Germinal center (tissue), 1 donor: ENCODE results near the gene ATP7A.
"Not testable (repeated sequence)": the region's sequence is repeated elsewhere in the genome, so short reads cannot be mapped to it uniquely, and the experiment has no call there.

Source experiments
- DNase-seq: peaks from one replicate; pipeline ENCODE4 v3.0.0; 2012; ENCODE audit warnings: mixed read lengths, low spot score

ATP7A gene

DNA sequence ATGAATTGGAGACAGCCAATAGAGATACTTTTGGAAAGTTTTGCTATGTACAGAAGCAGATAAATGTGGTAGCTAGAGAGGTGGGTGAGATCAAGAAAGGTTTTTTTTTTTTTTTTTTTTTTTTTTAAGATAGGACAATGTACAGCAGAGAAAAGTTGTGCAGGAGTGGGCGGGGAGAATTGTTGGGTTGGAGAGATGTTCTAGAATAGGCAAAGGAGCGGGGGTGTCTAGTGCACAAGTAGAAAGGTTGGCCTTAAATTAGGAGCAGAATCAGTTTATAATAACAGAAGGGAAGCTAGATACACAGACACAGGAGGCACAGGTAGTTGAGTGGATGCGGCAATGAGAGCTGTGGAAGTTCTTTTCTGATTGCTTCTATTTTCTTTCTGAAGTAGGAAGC, 127.4 kb downstream of the ATP7A start:
- no peak for DNase-seq

DNA sequence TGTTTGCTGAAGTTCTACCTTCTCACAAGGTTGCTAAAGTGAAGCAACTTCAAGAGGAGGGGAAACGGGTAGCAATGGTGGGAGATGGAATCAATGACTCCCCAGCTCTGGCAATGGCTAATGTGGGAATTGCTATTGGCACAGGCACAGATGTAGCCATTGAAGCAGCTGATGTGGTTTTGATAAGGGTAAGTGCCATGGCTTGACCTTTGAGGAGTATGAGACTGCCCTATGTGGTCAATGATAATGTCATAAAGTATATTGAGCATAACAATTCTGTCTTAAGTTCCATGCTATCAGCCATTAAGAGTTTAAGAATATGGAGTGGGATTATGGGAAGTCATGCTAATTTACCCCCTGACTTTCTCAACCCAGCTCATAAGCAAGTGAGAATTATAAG, 132.1 kb downstream of the ATP7A start:
- no peak for DNase-seq

DNA sequence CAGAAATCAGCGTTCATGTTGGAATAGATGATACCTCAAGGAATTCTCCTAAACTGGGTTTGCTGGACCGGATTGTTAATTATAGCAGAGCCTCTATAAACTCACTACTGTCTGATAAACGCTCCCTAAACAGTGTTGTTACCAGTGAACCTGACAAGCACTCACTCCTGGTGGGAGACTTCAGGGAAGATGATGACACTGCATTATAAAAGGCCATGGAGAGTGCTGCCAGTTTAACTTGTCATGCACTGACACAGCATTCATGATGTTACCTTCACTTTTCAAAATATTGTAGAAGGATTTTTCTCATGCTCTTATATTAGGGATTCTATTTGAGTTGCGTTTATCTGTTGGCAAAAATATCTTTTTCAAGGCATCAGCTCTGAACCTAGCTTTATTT, 135.9 kb downstream of the ATP7A start:
- no peak for DNase-seq

DNA sequence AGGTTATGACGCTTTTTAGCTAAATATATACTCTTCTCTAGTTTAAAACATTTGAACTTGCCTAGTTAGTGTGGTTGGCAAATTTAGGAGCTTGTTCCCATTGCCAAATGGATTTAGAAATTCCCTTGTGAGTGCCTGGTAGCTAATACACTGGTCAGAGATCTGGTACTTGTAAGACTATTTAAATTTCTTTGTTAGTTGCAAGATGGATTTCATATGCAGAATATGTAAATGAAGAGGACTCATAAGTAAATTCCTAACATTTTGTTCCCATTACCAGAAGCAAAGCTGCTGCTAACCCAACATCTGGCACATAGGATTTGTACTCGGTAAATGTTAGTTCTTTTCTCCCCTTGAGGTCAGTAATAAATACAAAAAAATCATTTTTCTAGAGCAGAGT, 137.6 kb downstream of the ATP7A start:
- DNase-seq = no peak

DNA sequence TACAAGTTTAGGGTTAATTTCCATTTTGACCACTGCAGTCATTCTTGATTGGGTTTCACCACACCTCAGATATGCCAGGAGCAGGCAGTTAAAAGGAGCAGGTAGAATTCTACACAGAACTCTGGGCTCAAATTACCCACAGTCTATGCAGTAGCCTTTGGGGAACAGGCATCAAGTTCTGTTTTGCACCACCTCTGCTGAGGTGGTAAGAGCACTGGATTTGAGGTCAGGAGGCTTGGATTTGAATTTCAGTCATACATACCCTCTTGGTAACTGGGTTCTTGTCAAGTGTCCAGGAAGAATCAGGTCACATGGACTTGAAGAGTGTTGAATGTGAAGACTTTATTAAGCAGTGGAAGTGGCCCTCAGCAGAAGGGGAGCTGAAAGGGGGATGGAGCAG, 153.2 kb downstream of the ATP7A start:
- DNase-seq = no peak

DNA sequence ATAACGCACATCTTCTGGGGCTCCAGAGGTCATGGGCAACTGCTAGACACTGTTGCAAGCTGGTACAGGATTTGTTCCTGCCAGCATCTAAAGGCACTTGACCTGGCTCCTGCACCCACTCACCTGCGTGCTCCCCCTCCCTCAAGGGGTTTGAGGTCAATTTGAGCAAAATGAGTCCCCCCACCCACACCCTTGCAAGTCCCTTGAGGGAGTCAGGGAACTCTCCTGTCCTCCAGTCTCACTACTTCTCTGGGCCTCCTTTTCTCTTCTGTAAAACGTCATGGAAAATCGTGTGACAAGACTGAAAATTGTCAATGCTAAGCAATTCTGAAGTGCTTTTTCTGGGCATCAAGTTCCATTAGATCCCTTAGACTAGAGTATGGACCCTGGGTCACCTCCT, 153.7 kb downstream of the ATP7A start:
- no peak for DNase-seq

DNA sequence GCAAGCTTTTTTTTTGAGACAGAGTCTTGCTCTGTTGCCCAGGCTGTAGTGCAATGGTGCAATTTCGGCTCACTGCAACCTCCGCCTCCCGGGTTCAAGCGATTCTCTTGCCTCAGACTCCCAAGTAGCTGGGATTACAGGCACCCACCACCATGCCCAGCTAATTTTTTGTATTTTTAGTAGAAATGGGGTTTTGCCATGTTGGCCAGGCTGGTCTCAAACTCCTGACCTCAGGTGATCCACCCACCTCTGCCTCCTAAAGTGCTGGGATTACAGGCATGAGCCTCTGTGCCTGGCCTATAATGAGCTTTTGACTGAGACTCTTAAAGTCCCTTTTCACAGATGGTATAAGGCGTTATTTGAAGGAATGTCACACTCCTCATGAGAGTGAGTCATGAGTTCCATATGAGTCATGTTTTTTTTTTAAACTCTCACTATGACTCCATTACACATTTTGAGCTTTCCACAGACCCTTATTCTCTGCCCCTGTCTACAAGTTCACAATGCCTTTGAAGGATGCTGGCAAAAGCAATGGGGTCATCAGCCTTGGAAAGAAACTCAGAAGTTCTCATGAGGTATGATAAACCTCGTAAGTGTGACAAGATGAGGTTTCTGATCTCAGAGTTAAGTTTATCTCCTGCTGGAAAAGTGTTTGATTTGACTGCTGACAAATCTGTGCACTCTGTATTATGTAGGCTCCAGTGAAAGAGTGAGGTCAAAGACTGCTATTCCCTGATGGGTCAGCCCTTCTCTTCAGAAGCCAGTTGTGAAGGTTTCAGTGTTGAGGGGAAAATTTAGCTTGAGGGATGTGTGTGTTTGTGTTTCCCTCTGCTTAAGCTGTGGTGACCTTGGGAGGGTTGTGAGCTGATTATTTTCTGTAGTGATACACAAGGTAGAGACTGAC, 154.5 kb downstream of the ATP7A start:
- DNase-seq = not testable (repeated sequence)

DNA sequence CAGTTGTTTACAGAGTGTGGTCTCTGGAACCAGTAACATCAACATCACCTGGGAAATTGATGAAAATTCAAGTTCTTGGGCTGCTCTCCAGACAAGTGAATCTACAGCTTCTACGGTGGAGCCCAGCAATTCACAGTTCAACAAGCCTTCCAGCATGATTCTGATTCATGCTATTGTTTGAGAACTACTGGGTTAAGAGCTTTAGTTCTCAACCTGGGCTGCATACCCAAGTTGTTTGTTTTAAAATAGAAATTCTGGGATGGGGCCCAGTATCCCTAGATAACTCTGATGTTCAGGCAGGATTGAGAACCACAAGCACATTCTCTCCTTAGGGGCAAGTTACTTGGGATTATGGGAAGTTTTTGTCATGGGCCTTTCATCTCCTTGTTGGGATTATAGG, 155.6 kb downstream of the ATP7A start:
- no peak for DNase-seq

DNA sequence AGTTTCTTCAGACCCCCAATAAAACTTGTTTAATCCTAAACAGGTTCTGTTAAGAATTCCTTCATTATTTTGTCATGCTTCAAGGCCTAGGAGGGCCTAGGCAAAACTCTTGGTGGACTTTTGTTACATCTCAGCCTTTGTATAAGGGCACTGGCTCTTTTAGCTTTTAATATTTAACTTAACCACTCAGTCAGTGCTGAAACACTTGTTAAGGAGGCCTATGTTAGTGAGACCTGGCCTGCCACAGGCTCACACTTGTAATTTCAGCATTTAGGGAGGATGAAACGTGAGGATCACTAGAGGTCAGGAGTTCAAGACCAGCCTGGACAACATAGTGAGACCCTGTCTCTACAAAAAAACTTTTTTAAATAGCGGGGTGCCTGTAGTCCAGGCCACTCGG, 160.8 kb downstream of the ATP7A start:
- DNase-seq = no peak

DNA sequence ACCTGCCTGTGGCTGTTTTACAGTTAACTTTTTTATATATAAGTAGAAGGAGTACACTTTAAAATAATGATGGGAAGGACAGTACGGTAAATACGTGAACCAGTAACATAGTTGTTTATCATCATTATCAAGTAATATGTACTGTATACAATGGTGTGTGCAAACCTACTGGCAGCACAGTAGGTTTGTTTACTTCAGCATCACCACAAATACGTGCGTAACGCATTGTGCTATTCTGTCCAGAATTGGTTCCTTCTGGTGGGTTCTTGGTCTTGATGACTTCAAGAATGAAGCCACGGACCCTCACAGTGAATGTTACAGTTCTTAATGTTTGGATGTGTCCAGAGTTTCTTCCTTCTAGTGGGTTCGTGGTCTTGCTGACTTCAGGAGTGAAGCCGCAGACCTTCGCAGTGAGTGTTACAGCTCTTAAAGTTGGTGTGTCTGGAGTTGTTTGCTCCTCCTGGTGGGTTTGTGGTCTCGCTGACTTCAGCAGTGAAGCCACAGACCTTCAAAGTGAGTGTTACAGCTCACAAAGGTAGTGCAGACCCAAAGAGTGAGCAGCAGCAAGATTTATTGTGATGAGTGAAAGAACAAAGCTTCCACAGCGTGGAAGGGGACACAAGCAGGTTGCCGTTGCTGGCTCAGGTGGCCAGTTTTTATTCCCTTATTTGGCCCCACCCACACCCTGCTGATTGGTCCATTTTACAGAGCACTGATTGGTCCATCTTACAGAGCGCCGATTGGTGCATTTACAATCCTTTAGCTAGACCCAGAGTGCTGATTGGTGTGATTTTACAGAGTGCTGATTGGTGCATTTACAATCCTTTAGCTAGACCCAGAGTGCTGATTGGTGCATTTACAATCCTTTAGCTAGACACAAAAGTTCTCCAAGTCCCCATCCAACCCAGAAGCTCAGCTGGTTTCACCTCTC, 162.9 kb downstream of the ATP7A start:
- not testable (repeated sequence) for DNase-seq

DNA sequence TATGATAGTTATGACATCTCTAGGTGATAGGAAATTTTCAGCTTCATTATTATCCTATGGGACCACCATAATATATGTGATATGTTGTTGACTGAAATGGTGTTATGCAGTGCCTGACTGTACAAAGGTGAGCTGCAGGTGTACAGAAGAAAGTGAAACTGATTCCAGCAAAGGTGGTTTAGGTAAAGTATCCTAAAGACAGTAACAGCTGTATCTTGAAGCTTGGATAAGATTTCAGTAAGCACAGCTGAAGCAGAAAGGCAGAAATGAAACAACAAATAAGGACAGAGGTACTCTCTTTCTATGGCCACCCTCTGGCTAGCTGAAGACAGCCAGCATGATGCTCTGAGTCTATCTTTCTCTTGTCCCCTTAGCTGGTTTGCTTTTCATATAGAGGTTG, 163.6 kb downstream of the ATP7A start:
- DNase-seq = no peak

DNA sequence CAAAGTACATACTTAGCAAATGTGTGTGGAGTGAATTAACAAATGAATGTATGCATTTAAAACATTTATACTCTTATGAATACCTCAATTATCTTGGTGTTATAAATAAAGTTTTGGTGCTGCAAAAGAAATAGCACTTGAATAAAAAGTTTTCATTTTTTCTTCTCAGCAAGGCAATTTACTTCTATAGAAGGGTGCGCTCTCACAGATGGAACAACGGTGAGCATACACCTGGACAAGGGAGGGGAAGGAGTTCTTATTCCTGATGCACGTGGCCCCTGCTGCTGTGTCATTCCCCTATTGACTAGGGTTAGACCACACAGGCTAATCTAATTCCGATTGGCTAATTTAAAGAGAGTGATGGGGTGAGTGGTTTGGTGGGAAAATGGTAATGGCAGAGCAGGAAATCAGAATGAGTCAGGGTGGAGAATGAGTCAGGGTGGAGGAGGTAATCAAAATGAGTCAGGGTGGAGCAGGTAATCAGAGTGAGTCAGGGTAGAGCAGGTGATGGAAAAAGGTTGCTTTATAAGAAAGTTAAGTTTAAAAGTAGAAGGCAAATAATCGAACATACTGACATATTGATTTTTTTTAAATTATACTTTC, 165.4 kb downstream of the ATP7A start:
- DNase-seq = no peak

DNA sequence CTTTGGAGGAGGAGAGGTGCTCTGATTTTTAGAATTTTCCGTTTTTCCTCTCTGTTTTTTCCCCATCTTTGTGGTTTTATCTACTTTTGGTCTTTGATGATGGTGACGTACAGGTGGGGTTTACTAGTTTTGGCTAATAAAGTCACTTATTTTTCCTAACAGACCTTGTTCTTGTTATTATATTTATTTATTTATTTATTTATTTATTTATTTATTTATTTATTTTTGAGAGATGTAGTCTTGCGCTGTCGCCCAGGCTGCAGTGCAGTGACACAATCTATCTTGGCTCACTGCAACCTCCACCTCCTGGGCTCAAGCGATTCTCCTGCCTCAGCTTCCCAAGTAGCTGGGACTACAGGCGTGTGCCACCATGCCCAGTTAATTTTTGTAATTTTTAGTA, 170.9 kb downstream of the ATP7A start:
- not testable (repeated sequence) for DNase-seq

DNA sequence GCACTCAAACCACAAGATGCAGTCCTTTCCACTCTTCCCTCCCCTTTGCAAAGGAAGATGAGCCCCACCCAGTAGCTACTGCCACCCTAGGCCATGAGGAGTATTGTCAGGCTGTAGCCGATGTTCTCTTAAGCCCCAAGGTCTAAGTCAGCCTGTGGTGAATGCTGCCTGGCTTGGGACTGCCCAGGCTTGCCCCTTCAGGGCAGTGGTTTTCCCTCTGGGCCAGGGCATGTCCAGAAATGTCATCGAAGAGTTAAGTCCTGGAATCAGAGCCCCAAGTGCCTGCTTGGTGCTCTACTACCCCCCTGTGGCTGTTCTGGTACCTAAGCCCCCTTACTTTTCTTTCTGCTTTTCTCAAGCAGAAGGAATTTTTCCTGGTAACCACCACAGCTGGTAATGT, 181.8 kb downstream of the ATP7A start:
- DNase-seq = no peak

DNA sequence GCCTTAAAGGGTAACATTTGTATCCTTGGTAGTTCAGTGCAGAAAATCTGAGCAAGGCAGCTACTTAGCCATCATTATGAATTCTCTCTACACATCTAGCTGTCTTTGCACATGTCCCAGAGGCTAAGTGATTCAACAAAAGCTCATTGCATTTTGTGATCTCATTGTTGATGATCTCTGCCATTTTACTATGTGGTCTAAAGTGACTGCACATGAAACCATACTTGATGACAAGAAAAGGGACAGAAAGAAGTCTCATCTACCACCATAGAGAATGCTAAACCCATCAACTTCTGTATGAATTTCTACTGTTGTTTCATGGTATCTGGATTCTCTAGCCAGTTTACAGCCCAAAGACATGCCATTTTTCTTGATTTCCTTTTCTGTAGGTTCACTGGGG, 187.6 kb downstream of the ATP7A start:
- no peak for DNase-seq
